KMS-11 (cell line): ENCODE results near the gene DRGX.

ENCODE experiments used
- H2AFZ ChIP-seq: fragments of 200-600 bp; sonication (generic); 2 replicates; pipeline ENCODE4 v1.6.1; 2016; ENCODE audit warnings: antibody characterized with exemption, mixed run types, low read depth
- H3K27ac ChIP-seq: fragments of 200-600 bp; sonication (generic); 2 replicates; pipeline ENCODE4 v1.6.1; 2016; ENCODE audit warnings: mild to moderate bottlenecking, mixed run types
- H3K27me3 ChIP-seq: fragments of 200-600 bp; sonication (generic); 2 replicates; pipeline ENCODE4 v1.6.1; 2017; ENCODE audit warnings: mild to moderate bottlenecking, low read depth, mixed run types, moderate library complexity; ENCODE audit not compliant: insufficient read depth
- H3K36me3 ChIP-seq: fragments of 200-600 bp; sonication (generic); 2 replicates; pipeline ENCODE4 v1.6.1; 2017; ENCODE audit warnings: mild to moderate bottlenecking, mixed run types; ENCODE audit not compliant: insufficient read depth
- H3K4me1 ChIP-seq: fragments of 200-600 bp; sonication (generic); 2 replicates; pipeline ENCODE4 v1.6.1; 2016; ENCODE audit warnings: mild to moderate bottlenecking, low read depth, mixed run types; ENCODE audit not compliant: poor library complexity, severe bottlenecking
- H3K4me2 ChIP-seq: fragments of 200-600 bp; sonication (generic); 2 replicates; pipeline ENCODE4 v1.7.0; 2016; ENCODE audit warnings: mild to moderate bottlenecking, mixed run types
- H3K4me3 ChIP-seq: fragments of 200-600 bp; sonication (generic); IDR thresholded peaks from 2 replicates; pipeline ENCODE4 v1.6.1; 2017; ENCODE audit warnings: low read depth, low read length, mixed read lengths; ENCODE audit not compliant: insufficient read depth
- H3K79me2 ChIP-seq: fragments of 200-600 bp; sonication (generic); 2 replicates; pipeline ENCODE4 v1.6.1; 2016; ENCODE audit warnings: low read depth, mixed run types; ENCODE audit not compliant: insufficient read depth
- H3K9ac ChIP-seq: fragments of 200-600 bp; sonication (generic); 2 replicates; pipeline ENCODE4 v1.6.1; 2016; ENCODE audit warnings: mild to moderate bottlenecking, mixed run types
- H4K20me1 ChIP-seq: fragments of 200-600 bp; sonication (generic); 2 replicates; pipeline ENCODE4 v1.6.1; 2016; ENCODE audit warnings: mild to moderate bottlenecking, mixed run types; ENCODE audit not compliant: insufficient read depth
- CTCF ChIP-seq: fragments of 200-600 bp; sonication (generic); conservative IDR thresholded peaks from 2 replicates; pipeline ENCODE4 v1.6.1; 2017; ENCODE audit warnings: low read depth, mild to moderate bottlenecking, antibody characterized with exemption, low read length, moderate library complexity, mixed read lengths

Gene DRGX

GRCh38 chr10:49417311-49418052 is 21.6 kb upstream of the DRGX start:
- Histone ChIP-seq H3K27ac (no peak overlapping the region), H3K9ac (no peak overlapping the region), H3K36me3 (no peaks in the 10 kb centered on the region), H3K4me2 (no peak overlapping the region), H2AFZ (no peak overlapping the region), H3K27me3 (no peaks in the 10 kb centered on the region), H3K4me1 (no peaks in the 10 kb centered on the region), H3K4me3 (no peak overlapping the region), H4K20me1 (no peaks in the 10 kb centered on the region), H3K79me2 (no peaks in the 10 kb centered on the region)
- no peak for TF ChIP-seq CTCF

- H3K9ac ChIP-seq: no peak overlapping the region
- no peak overlapping the region for H3K4me2 ChIP-seq
- H3K79me2 ChIP-seq: no peaks in the 10 kb centered on the region
- no peaks in the 10 kb centered on the region for H3K27me3 ChIP-seq
- H2AFZ ChIP-seq: no peak overlapping the region
- H4K20me1 ChIP-seq: no peaks in the 10 kb centered on the region
- no peak overlapping the region for H3K4me3 ChIP-seq
- no peaks in the 10 kb centered on the region for H3K36me3 ChIP-seq
- TF ChIP-seq CTCF: no peak
- no peak overlapping the region for H3K27ac ChIP-seq
- no peaks in the 10 kb centered on the region for H3K4me1 ChIP-seq
Measured at GRCh38 chr10:49415846-49416245, 20.0 kb upstream of the DRGX start.

- H3K27me3 ChIP-seq: no peaks in the 10 kb centered on the region
- TF ChIP-seq CTCF: no peak
- no peak overlapping the region for H3K4me3 ChIP-seq
- no peak overlapping the region for H3K4me2 ChIP-seq
- H3K9ac ChIP-seq: no peak overlapping the region
- no peaks in the 10 kb centered on the region for H3K79me2 ChIP-seq
- H4K20me1 ChIP-seq: no peaks in the 10 kb centered on the region
- no peak overlapping the region for H3K27ac ChIP-seq
- H3K4me1 ChIP-seq: no peaks in the 10 kb centered on the region
- no peaks in the 10 kb centered on the region for H3K36me3 ChIP-seq
- H2AFZ ChIP-seq: no peak overlapping the region
Measured at GRCh38 chr10:49415109-49415508, 19.2 kb upstream of the DRGX start.

- Histone ChIP-seq H3K4me2 (no peak overlapping the region), H3K27me3 (no peaks in the 10 kb centered on the region), H3K4me1 (no peaks in the 10 kb centered on the region), H3K9ac (no peak overlapping the region), H3K27ac (no peak overlapping the region), H3K79me2 (no peaks in the 10 kb centered on the region), H4K20me1 (no peaks in the 10 kb centered on the region), H3K36me3 (no peaks in the 10 kb centered on the region), H2AFZ (no peak overlapping the region), H3K4me3 (no peak overlapping the region)
- TF ChIP-seq CTCF: no peak
Measured at GRCh38 chr10:49414496-49414895, 18.6 kb upstream of the DRGX start.
